Glomerular endothelial cell (primary cell): Measurements from ENCODE around the gene ADIPOR2. TPM values are rescaled to one million over a fixed set of nuclear protein-coding genes. Genes with fewer than 3 reads are reported as not detected.
"Not testable (repeated sequence)": the region's sequence is repeated elsewhere in the genome, so short reads cannot be mapped to it uniquely, and the experiment has no call there.

ENCODE experiments used
- DNase-seq: peaks from one replicate; pipeline ENCODE4 v3.0.0-alpha.2; 2011; ENCODE audit warnings: low read depth, low spot score; ENCODE audit errors: extremely low read depth
- total RNA-seq: library from RNA; depleted of rRNA; stranded (reverse); fragments of >200 nt; gene quantifications from 2 replicates; pipeline ENCODE4 v1.2.3, GENCODE V29; 2015

ADIPOR2 gene
- total RNA-seq, 1 donor from 2014 or later = 38.2 TPM

DNA sequence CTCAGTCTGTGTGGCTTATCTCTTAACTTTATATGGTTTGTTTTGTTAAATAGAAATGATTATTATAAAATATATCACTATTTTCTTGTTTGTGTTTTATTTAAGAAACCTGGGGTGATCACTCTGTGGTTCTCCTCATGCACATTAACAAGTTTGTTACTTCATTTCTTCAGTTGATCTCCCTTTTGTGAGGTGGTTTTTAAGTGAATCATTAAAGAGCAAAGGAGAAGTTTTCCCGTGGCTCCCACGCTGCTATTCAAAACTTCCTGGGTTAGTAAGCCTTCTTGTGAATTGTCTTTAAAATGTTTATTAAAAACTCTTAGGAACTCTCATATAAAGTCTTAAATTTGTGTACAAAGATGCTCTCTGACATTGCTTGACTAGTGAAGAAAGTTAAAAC is 11.8 kb downstream of the ADIPOR2 start:
- no peak for DNase-seq

DNA sequence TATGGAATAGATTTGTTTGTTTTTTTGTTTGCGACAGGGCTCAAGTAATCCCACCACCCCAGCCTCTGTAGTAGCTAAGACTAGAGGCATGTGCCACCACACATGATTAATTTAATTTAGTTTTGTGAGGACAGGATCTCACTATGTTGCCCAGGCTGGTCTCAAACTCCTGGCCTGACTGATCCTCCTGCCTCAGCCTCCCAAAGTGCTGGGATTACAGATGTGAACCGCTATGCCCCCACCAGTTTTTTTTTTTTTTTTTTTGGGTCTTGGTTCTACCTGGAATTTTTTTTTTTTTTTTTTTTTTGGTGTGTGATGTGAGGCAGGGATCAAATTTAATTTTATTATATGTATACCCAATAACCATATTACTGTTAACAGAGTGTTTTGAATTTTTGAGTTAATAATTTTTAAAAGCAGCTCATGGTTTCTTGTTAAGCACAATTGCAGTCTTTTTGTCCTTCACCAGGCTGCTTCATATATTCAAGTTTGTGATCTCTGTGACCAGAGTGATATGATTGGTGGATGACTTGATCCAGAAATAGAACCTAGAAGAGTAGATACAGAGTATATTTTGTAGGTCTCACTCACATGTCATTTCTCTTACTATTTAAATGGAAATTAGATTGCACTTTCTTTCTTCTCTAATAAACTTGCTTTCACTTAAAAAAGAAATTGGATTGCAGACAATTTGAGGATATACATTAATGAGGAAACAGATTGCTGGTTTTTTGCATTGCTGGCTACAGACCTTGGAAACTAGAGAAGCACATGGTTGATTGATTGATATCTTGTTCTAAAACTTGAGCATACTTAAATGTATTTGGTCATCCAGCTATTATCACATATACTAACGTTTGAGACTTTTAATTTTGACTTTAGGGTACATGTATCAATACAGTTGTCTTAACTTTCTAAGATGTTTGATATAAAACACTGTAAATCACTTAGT is 13.2 kb downstream of the ADIPOR2 start:
- DNase-seq = no peak

DNA sequence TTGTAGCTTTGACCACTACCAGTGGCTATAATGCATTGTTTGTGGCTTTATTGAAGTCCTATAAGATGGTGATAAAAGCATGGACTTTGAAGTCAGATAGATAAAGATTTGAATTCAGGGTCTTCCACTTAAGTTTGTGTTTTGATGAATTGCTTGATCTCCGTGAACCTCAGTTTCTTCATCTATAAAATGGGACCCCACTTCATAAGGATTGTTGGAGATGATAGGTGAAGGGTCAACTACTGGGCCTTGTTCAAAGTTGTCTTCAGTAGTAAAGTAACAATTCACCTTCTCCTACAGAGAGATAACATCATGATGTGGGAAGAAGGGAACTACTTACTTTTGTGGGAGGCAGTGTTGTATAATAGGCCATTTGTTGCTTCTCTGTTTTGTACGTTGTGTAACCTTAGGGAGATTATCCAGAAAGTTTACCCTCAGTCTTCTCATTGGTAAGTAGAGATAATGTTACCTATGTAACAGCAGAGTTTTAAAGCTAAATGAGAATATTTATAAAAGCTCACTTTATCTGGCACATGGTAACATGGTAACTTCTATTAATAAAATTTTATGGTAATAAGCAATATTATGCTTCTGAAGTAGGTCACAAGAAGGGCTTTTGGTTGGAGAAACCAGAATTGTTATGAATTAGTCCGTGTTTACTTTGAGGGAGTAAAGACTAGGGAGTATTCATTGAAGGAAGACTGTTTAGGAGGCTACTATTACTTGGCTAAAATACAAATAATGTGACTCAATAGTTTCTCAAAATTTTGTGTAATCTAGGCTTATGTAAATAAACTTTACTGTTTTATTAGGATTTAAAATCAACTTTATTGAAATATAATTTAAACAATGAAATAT is 15.1 kb downstream of the ADIPOR2 start:
- no peak for DNase-seq

DNA sequence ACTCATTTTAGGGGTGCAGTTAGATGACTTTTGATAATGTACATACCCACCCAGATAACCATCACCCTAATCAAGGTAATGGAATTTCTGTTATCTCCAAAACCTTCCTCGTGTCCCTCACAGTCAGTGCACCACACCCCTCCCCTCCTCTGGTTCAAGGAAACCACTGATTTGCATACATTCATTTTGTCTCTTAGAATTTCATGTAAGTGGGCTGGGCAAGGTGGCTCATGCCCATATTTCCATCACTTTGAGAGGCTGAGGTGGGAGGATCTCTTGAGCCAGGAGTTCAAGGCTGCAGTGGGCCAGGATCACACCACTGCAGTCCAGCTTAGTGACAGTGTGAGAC is 15.7 kb downstream of the ADIPOR2 start:
- no peak for DNase-seq

DNA sequence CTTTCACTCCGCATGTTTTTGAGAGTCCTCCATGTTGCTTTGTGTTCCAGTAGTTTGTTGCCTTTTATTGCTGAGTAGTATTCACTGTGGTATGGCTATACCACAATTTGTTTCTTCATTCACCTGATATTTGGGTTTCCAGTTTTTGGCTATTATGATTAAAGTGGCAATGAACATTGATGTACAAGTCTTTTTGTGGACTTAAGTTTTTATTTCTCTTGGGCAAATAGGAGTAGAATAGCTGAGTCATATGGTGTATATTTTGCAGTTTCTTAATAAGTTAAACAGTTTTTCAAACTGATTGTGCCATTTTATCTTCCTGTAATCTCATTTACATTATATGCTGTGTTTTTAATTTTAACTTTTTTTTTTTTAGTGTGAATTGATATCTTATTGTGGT is 16.2 kb downstream of the ADIPOR2 start:
- DNase-seq = no peak

DNA sequence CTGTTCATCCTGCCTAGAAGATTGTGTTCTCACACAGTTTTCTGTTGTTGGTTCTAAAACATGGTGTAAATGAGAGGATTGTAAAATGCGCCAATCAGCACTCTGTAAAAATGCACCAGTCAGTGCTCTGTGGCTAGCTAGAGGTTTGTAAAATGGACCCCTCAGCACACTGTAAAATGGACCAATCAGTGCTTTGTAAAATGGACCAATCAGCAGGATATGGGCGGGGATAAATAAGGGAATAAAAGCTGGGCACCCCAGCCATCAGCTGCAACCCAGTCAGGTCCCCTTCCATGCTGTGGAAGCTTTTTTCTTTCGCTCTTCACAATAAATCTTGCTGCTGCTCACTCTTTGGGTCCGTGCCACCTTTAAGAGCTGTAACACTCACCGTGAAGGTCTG is 19.1 kb downstream of the ADIPOR2 start:
- DNase-seq = not testable (repeated sequence)

DNA sequence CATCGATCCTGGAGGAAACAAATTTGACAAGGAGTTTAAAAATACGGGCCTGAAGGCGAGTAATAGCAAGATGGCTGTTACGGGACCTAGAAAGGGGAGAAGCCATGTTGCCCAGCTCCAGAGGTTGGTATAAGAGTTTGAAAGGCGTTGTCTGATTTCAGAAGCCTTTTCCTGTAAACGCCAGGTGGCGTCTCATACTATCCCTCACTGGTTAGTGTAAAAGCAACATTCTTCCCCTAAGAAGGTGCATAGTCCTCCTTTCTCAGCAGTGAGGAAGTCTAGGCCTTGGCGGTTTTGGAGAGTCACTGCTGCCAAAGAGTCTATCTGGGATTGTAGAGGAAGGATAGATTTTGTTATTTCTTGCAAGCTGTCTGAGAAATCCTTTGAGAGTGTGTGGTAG is 20.0 kb downstream of the ADIPOR2 start:
- DNase-seq = not testable (repeated sequence)

DNA sequence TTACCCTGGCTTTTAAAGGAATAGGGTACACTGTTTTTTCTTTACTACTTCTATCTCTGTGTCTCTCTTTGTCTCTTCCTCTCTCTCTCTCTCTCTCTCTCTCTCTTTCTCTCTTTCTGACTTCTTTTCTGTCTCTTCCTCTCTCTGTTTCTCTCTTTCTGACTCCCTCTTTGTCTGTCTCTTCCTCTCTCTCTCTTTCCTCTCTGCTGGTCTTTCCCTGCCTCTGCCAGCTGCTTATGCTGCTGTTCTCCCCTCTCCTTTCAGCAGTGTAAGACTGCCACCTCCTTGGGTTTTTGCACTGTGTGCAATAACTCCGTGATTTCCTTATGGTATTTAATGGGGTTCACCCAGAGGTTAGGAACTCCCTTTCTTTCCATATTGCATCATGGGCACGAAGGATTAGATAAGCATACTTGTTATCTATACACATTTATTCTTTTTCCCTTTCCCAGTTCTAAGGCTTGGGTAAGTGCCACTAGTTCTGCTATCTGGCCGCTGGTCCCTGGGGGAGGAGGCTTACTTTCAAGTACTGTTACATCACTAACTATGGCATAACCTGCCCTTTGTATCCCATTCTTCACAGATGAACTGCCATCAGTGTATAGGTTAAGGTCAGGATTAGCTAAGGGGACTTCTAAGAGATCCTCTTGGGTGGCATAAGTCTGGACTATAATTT is 20.8 kb downstream of the ADIPOR2 start:
- DNase-seq = not testable (repeated sequence)

DNA sequence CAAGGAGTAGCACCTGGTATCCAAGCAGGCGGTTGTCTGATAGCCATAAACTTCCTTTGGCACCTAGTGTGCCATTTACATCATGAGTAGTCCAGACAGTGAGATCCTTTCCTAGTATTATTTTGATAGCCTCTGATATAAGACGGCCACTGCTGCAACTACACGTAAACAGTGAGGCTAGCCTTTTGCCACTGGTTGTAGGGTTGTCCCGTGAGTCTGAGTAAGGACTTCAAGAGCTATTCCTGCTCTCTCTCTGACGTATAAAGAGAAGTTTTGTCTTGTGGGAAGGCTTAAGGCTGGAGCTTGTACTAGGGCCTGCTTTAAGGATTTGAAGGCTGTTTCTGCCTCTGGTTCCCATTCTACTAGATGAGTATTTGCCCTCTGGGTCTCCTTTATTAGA is 21.4 kb downstream of the ADIPOR2 start:
- DNase-seq = not testable (repeated sequence)

DNA sequence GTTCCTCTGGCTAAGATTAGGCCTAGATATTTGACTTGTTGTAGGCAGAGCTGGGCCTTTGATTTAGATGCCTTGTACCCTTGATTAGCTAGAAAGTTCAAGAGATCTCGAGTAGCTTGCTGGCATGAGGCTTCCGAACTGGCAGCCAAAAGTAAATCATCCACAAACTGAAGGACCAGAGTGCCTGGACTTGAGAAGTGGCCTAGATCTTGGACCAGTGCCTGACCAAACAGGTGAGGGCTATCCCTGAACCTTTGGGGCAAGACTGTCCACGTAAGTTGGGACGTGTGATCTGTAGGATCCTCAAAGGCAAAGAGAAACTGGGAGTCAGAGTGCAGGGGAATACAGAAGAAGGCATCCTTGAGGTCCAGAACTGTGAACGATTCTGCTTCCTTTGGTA is 22.0 kb downstream of the ADIPOR2 start:
- DNase-seq = not testable (repeated sequence)

DNA sequence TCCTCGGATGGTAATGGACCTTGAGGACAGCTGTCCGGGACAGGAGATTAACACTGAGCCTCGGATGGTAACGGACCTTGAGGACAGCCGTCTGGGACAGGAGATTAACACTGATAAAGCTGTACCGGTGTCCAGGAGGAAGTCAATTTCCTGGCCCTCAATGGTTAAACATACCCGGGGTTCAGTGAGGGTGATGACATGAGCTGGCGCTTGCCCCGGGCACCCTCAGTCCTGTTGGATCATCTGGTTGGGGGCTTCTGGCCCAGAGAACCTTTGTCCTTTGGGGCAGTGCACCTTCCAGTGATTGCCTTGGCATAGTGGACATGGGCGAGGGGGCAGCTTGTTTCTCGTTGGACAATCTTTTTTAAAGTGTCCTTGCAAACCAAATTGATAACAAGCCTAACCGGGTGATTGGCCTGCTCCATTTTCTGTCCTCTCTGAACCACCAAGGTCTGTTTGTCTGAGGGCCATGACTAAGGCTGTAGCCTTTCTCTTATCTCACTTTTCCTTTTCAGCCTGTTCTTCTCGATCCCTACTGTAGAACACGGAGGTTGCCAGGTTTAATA is 23.0 kb downstream of the ADIPOR2 start:
- DNase-seq = not testable (repeated sequence)

DNA sequence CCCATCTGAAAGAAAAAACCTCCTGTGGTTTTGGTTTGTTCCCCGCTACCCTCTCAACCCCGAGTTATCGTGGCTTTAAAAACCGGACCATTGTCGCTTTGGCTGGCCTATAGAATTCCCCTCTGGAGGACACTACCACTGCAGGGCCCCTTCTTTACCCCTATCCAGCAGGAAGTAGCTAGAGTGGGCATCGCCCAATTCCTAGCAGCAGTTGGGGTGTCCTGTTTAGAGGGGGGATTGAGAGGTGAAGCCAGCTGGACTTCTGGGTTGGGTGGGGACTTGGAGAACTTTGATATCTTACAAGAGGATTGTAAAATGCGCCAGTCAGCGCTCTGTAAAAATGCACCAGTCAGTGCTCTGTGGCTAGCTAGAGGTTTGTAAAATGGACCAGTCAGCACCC is 24.6 kb downstream of the ADIPOR2 start:
- not testable (repeated sequence) for DNase-seq

DNA sequence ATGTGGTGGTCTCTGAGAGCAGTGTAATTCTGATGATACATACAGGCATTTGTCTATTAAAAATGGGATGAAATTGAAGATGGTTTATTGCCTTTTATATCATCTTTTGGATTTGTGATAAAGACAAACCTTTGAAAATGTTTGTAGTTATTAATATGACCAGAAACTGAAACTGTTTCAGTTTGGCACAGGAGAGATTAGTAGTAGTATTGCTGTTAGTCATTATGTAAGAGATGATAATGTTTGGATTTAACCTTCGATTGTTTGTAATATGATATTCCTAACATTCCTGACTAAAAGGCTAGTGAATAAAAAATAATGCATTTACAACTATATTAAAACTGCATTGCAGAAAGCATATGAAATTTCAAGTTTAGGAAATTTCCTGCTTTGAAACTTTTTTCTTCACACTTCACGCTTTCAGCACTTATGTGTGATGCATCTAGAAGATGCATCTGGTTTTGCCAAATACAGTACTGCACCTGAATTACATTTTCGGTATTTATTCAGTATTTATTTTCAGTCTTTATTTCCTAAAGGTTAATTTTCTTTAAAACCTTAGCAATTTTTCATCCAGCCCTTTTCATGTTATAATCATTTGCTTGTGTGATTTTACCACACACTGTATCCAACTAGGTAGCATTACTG is 25.5 kb downstream of the ADIPOR2 start:
- no peak for DNase-seq

DNA sequence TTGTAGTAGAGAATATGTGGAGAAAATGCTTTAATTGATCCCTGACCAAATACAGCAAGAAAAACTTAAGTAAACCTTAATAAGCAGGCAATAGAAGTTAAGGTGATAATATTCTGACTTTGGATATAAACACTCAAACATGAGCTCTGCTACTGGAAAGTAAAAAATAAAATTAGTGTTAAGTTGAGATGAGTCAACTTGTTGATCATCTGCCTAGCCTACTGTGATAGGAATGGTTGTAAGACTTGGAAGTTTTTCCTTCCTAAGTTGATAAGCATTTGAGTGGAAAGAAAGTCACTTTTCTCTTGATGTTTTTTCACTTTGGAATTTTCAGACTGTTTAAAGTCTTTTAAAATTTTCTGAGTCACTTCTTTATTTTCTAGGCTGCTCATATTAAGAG is 26.0 kb downstream of the ADIPOR2 start:
- no peak for DNase-seq

DNA sequence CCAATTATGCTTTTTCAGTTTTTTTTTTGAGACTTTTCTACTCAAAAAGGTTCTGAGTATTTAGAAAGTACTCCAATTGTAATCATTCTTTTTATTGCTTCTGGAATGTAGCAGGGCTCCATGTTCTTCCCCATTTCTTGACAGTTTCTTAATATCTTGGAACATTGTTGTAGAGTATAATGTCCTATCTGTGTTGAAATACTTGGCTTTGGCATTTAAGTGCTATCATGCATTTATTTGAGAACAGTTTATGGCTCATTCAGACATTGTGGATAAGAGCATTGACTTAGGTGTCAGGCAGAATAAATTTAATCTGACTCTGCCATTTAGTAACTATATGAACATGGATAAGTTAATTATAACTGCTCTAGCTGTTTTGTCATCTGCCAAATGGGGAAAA is 28.3 kb downstream of the ADIPOR2 start:
- DNase-seq = no peak

DNA sequence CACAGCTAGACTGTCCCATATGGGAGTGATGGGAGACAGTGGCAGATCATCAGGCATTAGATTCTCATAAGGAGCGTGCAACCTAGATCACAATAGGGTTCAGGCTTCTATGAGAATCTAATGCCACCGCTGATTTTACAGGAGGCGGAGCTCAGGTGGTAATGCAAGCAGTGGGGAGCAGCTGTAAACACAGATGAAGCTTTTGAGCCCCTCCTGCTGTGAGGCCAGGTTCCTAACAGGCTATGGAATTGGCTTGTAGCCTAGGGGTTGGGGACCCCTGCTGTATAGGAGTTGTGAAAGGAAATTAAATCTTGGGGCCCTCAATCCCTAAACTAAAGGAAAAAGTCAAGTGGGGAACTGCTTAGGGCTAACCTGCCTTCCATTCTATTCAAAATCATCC is 29.6 kb downstream of the ADIPOR2 start:
- DNase-seq = no peak

DNA sequence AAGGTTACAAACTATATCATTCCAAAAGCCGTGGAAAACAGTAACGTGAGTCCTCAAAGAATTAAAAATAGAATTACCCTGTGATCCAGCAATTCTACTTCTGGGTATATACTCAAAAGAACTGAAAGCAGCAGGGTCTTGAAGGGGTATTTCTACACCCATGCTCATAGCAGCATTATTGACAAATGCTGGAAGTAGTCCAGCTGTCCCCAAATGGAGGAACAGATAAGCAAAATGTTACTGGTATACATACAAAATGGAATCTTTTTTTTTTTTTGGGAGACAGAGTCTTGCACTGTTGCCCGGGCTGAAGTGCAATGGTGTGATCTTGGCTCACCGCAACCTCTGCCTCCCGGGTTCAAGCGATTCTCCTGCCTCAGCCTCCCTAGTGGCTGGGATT is 32.9 kb downstream of the ADIPOR2 start:
- DNase-seq = no peak

DNA sequence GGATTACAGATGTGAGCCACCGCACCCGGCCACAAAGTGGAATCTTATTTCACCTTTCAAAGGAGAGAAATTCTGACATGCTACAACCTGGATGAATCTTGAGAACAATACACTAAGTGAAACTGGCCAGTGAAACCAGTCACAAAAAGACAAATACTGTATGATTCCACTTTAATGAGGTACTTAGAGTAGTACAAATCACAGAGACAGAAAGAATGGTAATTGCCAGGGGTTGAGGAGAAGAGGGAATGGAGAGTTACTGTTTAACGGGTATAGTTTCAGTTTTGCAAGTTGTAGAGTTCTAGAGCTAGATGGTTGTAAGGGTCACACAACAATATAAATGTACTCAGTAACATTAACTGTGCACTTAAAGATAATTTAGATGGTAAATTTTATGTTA is 33.4 kb downstream of the ADIPOR2 start:
- DNase-seq = no peak

DNA sequence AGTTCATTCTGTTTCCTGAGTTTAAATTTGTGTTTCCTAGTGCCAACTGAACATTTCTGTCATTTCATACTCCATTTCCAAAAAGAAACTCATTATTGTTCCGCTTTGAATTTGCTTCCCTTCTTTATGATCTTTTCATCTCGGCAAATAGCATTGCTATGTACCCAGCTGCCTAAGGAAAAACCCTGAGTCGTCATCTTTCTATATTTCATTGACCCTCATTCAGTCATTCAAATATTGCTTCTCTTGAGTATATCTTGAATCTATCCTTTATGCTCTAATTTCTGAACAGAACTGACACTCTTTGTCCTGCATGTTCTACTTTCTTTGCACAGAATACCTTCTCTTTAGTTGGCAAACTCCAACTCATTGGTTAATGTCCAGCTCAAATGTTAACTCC is 35.9 kb downstream of the ADIPOR2 start:
- no peak for DNase-seq

DNA sequence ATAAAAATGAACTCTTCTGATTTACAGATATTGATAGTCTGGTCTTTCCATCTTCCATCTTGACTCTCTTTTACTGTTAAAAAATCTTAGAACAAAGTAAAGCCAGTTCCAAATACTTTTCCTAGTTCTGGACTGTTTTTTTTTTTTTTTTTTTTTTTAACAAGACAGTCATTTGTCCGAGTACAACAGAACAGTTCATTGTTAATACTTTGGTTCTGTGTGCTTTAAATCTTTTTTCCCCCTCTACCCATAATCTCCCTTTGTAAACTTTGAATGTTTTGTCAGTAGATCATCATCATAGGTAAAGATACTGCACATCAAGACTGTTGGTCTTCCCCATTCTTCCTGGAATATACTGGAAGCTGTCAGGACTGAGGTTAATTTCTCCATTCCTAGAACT is 38.0 kb downstream of the ADIPOR2 start:
- DNase-seq = no peak
